GM18951 (cell line): ENCODE results near the gene DLG3.

ENCODE experiments used
- POLR2A ChIP-seq: IDR thresholded peaks from 4 replicates; pipeline ENCODE4 v1.6.1; 2011; ENCODE audit warnings: mild to moderate bottlenecking; ENCODE audit not compliant: insufficient read length, insufficient read depth; ENCODE audit errors: extremely low read depth
- in situ Hi-C: fragments of 300-500 bp; cut with MboI; formaldehyde crosslinking; loops from one replicate; pipeline ENCODE4 v1.12.0; 2022; ENCODE audit warnings: low sequenced_read_pairs, mixed read lengths, inconsistent platforms; ENCODE audit not compliant: unreplicated experiment

Gene DLG3

DNA sequence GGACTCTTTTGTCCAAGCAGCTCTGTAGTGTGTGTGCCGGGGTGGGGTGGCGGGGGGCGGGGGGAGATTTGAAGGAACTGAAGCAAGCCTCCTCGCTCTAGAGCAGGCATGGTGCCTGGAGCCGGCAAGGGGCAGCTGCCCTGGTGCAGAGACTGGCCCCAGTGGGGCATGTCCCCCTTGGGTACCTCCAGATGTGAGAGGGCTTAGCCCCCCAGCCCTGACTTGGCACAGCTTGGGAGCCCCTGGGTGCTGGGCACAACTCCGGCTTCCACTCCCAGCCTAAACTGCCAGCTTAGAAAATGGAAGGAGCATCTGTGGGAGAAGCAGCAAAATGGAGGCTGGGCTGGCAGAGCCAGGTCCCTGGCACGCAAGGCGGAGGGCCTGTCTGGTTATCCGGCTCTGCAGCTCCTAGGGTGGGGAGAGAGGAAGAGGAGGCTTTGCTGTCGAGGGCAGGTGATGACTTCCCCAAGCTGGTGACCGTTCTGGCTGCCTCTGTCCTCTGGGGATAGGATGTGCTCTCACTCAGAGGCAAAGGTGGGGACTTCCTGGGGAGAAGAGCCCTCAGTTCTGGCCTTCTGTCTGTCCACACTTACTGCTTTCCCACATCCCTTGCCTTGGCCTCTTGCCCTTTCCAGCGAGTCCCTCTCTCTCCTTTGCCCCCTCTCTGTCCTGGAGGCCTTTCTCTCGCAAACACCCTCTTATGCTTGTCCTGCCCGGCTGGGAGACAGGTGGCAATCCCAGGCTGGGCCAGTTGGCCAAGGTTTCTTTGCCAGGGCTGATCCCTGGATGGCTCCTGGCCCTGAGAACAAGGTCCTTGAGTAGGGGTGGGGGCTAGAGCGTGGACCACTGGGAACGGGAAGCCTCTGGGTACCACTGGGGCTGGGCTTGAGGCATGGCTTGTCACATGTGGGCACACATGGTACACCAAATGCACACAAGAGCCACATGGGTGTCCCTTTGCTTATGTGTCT, 2.0 kb downstream of the DLG3 start:
- TF ChIP-seq POLR2A: no peak

GRCh38 chrX:70449457-70449966, 4.9 kb downstream of the DLG3 start:
- TF ChIP-seq POLR2A: no peak
- in situ Hi-C loops: no loop called here

More for the DNA sequence above, 2.0 kb downstream of the DLG3 start:
- in situ Hi-C loops: no loop called here

GRCh38 chrX:70452143-70452733, 7.6 kb downstream of the DLG3 start:
- no peak for TF ChIP-seq POLR2A
- in situ Hi-C loops: no loop called here

DNA sequence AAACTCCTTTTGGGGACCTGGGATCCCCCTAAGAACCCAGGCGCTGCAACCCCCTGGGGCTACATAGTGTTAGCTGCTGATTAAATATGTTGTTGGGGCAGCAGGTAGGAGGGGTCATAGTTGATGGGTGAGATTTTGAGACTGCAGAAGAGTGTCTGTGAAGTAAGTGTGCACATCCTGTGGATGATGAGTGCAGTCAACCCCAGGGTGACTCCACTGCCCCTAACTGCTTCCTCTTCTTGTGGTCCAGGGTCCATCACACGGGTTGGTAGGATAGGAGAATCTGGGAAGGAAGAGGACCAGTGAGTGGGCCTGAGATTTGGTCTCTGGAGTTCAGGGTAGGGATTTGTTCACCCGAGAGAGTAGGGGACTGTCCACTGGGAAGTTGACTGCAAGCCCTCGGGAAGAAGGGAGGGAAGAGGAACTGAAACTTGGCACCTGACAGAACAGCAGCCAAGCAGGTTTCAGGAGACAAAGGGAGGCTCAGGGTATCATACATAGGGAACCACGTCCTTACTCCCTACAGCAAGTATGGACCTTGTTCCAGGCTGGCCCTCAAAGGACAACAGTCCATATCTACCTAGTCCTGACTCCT, 8.5 kb downstream of the DLG3 start:
- TF ChIP-seq POLR2A: no peak
- in situ Hi-C loops: no loop called here

DNA sequence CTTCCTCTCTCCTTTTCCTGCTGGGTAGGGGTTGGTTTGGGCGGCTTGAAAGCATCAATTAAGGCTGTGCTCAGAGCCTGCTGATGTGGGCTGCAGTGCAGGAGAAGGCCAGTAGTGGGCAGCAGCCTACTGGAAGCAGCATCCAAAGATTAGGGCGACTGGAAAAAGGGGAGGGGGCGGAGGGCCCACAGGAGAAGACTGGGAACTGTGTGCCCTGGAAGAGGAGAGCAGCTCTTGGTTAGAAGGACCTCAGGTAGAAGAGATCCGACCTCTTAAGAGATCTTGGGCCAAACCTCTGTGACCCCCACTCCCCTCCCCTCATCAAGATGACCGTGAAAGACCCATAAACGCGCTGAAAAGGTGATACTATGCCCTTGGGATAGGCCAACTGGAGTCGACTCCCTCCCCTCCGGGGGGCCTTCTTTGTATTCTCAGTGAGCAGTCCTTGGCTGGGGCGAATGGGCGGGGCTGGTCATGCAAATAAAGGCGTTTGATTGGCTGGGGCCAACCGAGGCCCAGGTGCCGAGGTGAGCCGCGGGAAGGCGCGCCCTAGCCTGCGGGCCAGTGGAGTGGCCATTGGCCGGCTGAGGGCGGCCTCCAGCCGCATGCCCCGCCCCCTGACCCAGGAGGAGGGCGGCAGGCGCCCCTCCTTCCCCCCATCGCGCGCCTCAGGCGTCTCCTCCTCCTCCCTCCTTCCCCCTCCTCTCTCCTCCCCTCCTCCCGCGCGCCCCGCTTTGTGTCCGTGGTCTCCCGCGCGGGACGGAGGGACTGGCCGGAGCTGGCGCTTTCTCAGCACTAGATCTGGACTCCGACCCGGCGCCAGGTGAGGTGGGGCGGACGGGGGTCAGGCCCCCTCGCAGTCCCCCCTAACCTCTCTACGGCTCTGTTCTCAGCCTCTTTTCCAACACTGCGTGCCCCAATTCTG, 10.1 kb downstream of the DLG3 start:
- peak; percentile 21 for TF ChIP-seq POLR2A
- in situ Hi-C loops: no loop called here

DNA sequence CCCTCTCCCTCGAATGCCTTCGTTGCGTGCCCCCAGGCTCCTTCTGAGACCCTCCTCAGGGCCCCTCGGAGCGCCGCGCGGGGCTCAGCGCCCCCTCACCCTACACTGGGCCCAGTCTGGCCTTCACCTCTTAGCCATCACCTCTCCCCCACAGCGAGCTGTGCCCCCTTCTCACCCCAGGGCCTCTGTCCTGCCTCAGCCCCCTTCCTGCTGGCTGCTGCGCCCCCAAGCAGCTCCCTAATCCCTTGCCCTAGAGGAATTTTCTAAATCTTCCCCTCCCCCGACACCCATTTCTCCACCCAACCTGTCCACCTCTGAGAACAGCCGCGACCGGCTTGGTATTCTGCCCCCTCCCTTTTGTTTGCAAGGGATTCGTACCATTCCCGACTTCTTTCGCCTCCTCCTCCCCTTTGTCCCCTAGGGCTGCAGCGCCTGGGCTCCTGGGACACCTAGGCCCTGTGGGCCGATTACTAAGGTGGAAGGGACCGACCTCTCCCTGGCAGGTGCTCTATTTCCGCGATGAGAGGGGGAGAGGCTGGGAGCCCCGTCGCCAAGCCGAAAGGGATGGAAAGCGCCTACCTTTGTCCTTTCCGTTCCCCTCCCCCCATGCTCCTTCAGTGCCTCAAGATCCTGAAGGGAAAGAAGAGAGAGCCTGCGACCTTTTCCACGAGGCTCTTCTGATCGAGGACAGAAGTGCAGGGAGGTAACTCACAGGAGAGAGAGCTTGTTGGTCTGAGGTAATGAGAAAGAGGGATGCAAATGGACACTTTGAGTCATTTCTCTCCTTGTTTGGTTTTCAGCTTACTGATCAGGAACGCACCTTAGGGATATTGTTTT, 10.9 kb downstream of the DLG3 start:
- TF ChIP-seq POLR2A: peak; percentile 6
- in situ Hi-C loops: no loop called here

DNA sequence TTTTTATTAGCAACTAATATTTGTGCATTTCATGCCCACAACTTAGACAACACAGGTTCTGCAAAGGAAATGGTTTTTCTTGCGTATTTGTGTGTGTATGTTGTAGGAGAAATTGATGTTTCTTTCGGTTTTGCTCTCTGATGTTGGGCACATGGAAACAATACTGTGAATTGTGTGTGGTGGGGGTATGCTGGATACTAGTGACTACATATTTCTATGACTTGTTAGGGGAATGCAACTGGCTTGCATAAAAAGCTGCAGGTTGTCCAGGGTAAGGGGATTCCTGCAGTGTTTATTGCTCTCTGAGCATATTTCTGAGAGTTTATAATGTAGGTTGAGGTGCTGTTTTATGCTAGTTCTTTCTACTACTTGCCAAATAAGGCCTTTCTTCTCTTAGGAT, 11.6 kb downstream of the DLG3 start:
- in situ Hi-C loops: no loop called here
- TF ChIP-seq POLR2A: no peak

DNA sequence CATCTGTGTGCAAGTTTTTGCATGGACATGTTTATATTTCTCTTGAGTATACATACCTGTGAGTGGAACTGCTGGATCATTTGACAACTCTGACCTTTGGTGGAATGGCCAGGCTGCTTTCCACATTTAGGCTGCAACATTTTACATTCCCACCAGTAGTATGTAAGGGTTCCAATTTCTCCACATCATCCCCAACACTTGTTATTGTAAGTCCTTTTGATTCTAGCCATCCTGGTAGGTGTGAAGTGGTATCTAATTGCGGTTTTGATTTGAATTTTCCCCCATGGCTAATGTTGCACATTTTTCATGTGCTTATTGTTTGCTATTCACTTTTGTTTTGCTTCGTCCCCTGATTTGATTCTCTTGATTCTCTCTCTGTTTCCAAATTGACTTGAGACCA, 16.4 kb downstream of the DLG3 start:
- in situ Hi-C loops: no loop called here
- TF ChIP-seq POLR2A: no peak

DNA sequence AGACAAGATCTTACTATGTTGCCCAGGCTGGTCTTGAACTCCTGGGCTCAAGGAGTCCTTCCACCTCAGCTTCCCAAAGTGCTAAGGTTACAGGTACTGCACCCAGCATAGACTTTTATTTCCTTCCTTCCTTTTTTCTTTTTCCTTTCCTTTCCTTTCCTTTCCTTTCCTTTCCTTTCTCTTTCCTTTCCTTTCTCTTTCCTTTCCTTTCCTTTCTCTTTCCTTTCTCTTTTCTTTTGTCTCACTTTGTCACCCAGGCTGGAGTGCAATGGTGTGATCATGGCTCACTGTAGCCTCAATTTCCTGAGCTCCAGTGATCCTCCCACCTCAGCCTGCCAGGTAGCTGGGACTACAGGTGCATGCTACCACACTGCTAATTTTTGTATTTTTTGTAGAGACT, 19.4 kb downstream of the DLG3 start:
- TF ChIP-seq POLR2A: no peak
- in situ Hi-C loops: no loop called here

GRCh38 chrX:70466968-70467367, 22.3 kb downstream of the DLG3 start:
- no peak for TF ChIP-seq POLR2A
- in situ Hi-C loops: no loop called here

DNA sequence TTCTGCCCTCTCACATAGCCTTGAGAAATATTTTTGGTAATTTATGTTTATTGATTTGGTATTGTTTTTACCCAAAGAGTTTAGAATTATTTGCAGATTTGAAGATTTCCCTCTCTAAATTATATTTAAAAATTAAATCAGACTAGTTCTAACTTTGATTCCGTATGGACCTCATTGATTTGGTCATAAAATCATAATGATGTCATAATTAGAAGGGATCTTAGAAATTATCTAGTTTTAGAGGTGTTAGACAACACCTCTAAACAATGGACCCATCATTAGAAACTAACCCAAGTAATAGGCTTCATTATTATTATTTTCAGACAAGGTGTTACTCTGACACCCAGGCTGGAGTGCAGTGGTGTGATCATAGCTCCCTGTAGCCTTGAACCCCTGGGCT, 24.1 kb downstream of the DLG3 start:
- in situ Hi-C loops: no loop called here

DNA sequence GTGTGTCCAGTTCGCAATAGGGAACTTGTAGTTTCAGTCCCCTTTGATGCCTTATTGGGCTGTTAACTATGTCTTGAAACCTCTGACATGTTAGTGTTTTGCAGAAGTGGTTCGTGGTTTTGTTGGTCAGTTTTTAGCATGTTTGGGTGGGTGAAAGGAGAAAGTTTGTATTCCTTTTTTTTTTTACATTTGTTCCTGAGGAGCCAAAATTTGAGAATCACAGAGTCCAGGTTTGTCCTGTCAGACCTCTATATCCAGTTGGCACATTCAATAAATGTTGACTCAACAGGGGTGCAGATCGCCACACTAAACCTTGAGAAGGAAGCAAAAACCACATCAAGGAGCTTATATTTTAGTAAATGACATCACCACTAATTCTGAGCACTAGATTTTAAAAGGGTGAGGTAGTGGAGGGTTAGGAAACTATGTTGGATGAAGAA, 26.2 kb downstream of the DLG3 start:
- TF ChIP-seq POLR2A: no peak
- in situ Hi-C loops: no loop called here

More for the DNA sequence above, 24.1 kb downstream of the DLG3 start:
- no peak for TF ChIP-seq POLR2A
